Body of pancreas (tissue), 4 donors: ENCODE measurements around the gene RNPC3. TPM values are rescaled to one million over a fixed set of nuclear protein-coding genes. Genes with fewer than 3 reads are reported as not detected.

ENCODE experiments used
- ATAC-seq: fragments of 150-250 bp; one replicate; pipeline ENCODE4 v1.9.1; 2016
- DNase-seq, 4 donors: peaks; one replicate each; pipeline ENCODE4 v3.0.0-alpha.2; 2019
- H3K27ac ChIP-seq, 4 donors: fragments of 200-600 bp; sonication (generic); 1 replicate in 3 of 4; 2 replicates in 1 of 4; pipeline versions ENCODE4 v1.5.1 to v1.6.1; 2016 to 2019; ENCODE audit warnings: mild to moderate bottlenecking in 1 of 4, mixed read lengths in 1 of 4, moderate library complexity in 1 of 4
- H3K27me3 ChIP-seq, 2 donors: fragments of 200-600 bp; sonication (generic); one replicate each; pipeline ENCODE4 v1.6.0; 2016; ENCODE audit warnings: mild to moderate bottlenecking in 1 of 2
- H3K36me3 ChIP-seq, 2 donors: fragments of 200-600 bp; sonication (generic); replicated peaks in 1 of 2; 2 replicates each; pipeline ENCODE4 v1.5.1; 2016; ENCODE audit warnings: low read depth in 2 of 2; ENCODE audit not compliant: insufficient read depth in 1 of 2
- H3K4me1 ChIP-seq: fragments of 200-600 bp; sonication (generic); one replicate; pipeline ENCODE4 v1.6.0; 2016
- H3K4me3 ChIP-seq, 2 donors: fragments of 200-600 bp; sonication (generic); 1 replicate in 1 of 2; 2 replicates in 1 of 2; pipeline ENCODE4 v1.5.1; 2016 to 2019
- H3K9me3 ChIP-seq, 3 donors: fragments of 200-600 bp; sonication (generic); 1 replicate in 2 of 3; 2 replicates in 1 of 3; pipeline ENCODE4 v1.5.1; 2016
- POLR2A ChIP-seq, 3 donors: fragments of 450-650 bp; IDR thresholded peaks; one replicate each; pipeline ENCODE4 v1.6.1; 2016; ENCODE audit warnings: antibody characterized with exemption in 3 of 3, mild to moderate bottlenecking in 2 of 3
- WGBS, 2 donors: methylation state at CpG; one replicate each; pipeline ENCODE4 v1.1.5; 2017; 5-methylcytosine and 5-hydroxymethylcytosine counted together
- intact Hi-C: fragments of 100-400 bp; cut with DNase I; formaldehyde crosslinking; loops from one replicate; pipeline ENCODE4 v1.15.1; 2023
- total RNA-seq, 2 donors: library from RNA; depleted of rRNA; stranded (reverse); fragments of >200 nt; gene quantifications; one replicate each; pipeline ENCODE4 v1.1.0, GENCODE V29; 2016
- TF ChIP-seq, protein P1 (sequence below), 7 experiments: fragments of 450-650 bp in 4 of 7; fragments of 200-600 bp in 3 of 7; sonication (generic) in 3 of 7; IDR thresholded peaks; one replicate each; pipeline ENCODE4 v1.5.1; 2016 to 2019; ENCODE audit warnings: antibody characterized with exemption in 7 of 7

Gene RNPC3
- total RNA-seq, 2 donors from 2014 or later = 42.3 to 74.2 TPM

DNA sequence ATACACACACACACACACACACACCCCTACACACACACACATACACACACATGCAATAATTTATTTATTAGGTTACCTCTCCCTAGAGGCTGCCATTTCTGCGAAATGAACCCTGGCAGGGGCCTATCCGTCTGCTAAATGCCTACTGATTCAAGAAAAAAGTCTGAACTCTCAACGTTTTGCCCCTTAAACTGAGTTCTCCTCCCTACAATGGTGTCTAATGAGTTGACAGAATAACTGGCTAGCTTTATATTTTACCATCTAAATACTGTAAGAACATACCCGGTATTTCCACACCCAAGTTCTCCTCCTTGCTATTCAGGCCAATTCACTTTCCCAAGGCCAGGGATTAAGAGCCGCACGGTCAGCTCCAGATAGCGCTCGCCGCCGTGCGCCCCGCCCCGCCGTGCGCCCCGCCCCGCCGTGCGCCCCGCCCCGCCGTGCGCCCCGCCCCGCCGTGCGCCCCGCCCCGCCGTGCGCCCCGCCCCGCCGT is 339 bp upstream of the RNPC3 start:
- intact Hi-C loops = no loop called here
- no peaks in the 10 kb centered on the region for H3K36me3 ChIP-seq
- peaks cover 30% of the 10 kb centered on the region for H3K4me1 ChIP-seq
- 2% methylated on average over 12 to 33 of the region's 34 CpGs for WGBS, 2 donors
- H3K4me3 ChIP-seq = no peak overlapping the region
- no peak for TF ChIP-seq POLR2A (IDR thresholded peaks at IDR 0.05)
- TF ChIP-seq, protein P1, sequence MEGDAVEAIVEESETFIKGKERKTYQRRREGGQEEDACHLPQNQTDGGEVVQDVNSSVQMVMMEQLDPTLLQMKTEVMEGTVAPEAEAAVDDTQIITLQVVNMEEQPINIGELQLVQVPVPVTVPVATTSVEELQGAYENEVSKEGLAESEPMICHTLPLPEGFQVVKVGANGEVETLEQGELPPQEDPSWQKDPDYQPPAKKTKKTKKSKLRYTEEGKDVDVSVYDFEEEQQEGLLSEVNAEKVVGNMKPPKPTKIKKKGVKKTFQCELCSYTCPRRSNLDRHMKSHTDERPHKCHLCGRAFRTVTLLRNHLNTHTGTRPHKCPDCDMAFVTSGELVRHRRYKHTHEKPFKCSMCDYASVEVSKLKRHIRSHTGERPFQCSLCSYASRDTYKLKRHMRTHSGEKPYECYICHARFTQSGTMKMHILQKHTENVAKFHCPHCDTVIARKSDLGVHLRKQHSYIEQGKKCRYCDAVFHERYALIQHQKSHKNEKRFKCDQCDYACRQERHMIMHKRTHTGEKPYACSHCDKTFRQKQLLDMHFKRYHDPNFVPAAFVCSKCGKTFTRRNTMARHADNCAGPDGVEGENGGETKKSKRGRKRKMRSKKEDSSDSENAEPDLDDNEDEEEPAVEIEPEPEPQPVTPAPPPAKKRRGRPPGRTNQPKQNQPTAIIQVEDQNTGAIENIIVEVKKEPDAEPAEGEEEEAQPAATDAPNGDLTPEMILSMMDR (IDR thresholded peaks at IDR 0.05) = no peak
- DNase-seq (peak in 2 of 4 donors; percentile 7 to 82), ATAC-seq (peak; percentile 77)
- H3K9me3 ChIP-seq = no peaks in the 10 kb centered on the region
- peak overlapping the region in 3 of 4 donors; percentile 44 to 64 (median 47) for H3K27ac ChIP-seq
- no peaks in the 10 kb centered on the region for H3K27me3 ChIP-seq

DNA sequence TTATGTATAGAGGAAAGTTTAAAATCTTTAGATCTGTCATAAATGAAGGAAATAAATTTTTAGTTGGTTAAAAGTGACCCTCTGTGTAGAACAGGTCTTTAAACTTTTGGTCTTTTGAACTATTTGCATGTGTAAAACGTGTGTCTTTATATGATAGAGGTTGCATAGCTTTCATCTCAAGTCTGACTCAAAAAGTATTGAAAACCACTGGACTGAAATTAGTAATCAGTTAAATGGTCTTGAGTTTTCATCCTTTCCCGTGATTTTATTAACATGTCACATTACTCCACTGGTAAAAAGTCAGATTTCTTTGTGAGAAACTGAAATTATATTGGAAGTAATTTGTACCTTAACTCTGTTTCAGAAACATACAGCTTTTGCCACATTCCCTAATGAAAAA is 1.8 kb downstream of the RNPC3 start:
- ATAC-seq (no peak), DNase-seq (no peak)
- WGBS, 2 donors = 18 to 23% methylated on average over 2 of the region's 2 CpGs

DNA sequence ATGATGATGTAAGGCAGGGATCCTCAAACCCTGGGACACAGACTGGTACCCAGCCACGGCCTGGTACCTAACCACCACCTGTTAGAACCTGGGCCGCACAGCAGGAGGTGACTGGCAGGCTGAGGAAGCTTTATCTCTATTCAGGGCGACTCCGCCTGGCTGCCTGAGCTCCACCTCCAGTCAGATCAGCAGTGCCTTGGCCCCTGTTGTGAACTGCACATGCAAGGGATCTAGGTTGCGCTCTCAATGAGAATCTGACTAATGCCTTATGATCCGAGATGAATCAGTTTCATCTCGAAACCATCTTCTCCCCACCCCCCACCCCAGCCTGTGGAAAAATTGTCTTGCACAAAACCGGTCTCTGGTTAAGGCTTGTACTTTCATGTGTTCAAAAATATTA is 4.2 kb downstream of the RNPC3 start:
- Histone ChIP-seq H3K4me3 (no peak overlapping the region), H3K9me3 (no peaks in the 10 kb centered on the region), H3K27ac (no peak overlapping the region), H3K4me1 (peaks cover 58% of the 10 kb centered on the region), H3K36me3 (no peaks in the 10 kb centered on the region), H3K27me3 (no peaks in the 10 kb centered on the region)
- TF ChIP-seq, protein P1 (IDR thresholded peaks at IDR 0.05) = peak in 1 of 7 experiments; percentile 10
- peak in 1 of 3 donors; percentile 10 for TF ChIP-seq POLR2A (IDR thresholded peaks at IDR 0.05)
- ATAC-seq (no peak), DNase-seq (peak; percentile 31 to 65 (median 39))
- WGBS, 2 donors = 53 to 70% methylated on average over 8 of the region's 8 CpGs
- intact Hi-C loops = no loop called here

More for the DNA sequence above, 1.8 kb downstream of the RNPC3 start:
- Histone ChIP-seq H3K36me3 (no peaks in the 10 kb centered on the region), H3K9me3 (no peaks in the 10 kb centered on the region), H3K4me1 (peaks cover 50% of the 10 kb centered on the region), H3K27me3 (no peaks in the 10 kb centered on the region), H3K4me3 (peak overlapping the region in 1 of 2 donors; percentile 93), H3K27ac (no peak overlapping the region)
- no peak for TF ChIP-seq POLR2A (IDR thresholded peaks at IDR 0.05)
- TF ChIP-seq, protein P1 (IDR thresholded peaks at IDR 0.05) = no peak
- intact Hi-C loops = no loop called here

DNA sequence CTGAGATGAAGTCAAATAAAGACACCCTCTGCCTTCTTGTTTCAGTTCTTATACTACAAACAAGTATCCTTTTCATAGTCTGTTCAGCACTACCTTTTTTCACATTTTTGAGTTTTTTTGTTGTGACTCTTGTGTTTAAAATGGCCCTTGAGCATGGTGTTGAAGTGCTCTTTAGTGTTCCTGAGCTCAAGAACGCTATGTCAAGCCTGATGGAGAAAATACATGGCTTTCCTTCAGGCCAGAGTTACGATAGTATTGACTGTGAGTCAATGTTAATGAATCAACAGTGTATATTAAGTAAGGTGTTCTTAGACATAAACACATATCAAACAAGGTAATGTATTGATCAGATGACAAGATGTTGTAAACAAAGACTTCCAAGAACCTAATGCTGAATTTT is 12.7 kb downstream of the RNPC3 start:
- no peak overlapping the region for H3K27ac ChIP-seq
- H3K4me1 ChIP-seq = peaks cover 7% of the 10 kb centered on the region
- no peak for TF ChIP-seq POLR2A (IDR thresholded peaks at IDR 0.05)
- TF ChIP-seq, protein P1 (IDR thresholded peaks at IDR 0.05) = no peak
- peaks cover 2 to 44% of the 10 kb centered on the region in 2 donors for H3K36me3 ChIP-seq
- intact Hi-C loops = no loop called here
- 91 to 96% methylated on average over 2 of the region's 2 CpGs for WGBS, 2 donors
- no peak for DNase-seq
- no peaks in the 10 kb centered on the region for H3K27me3 ChIP-seq
- H3K9me3 ChIP-seq = no peaks in the 10 kb centered on the region
- no peak overlapping the region for H3K4me3 ChIP-seq
- no peak for ATAC-seq

DNA sequence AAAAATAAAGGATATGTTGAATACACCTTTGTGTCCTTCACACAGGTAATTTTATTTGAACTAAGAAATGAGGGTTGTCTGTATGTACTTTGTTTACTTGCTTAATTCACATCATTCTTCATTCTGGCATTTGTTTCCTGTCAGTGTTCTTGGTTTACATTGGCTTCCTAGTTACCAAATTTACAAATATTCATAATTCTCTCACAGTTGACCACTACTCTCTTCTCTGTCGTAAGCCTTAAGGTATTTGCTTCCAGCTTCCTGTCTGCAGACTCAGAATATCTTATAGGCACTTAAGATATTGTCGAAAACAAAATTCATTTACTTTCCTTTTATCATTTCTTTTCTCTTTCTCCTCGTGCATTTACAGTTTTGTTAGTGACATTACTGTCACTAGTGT is 15.9 kb downstream of the RNPC3 start:
- DNase-seq (no peak), ATAC-seq (no peak)
- H3K9me3 ChIP-seq = no peaks in the 10 kb centered on the region
- H3K36me3 ChIP-seq = peaks cover 8 to 52% of the 10 kb centered on the region in 2 donors
- no peak for TF ChIP-seq POLR2A (IDR thresholded peaks at IDR 0.05)
- TF ChIP-seq, protein P1 (IDR thresholded peaks at IDR 0.05) = no peak
- H3K27ac ChIP-seq = no peak overlapping the region
- no peaks in the 10 kb centered on the region for H3K27me3 ChIP-seq
- intact Hi-C loops = no loop called here
- no peak overlapping the region for H3K4me3 ChIP-seq
- WGBS, 2 donors = 71 to 72% methylated on average over 3 of the region's 3 CpGs
- no peaks in the 10 kb centered on the region for H3K4me1 ChIP-seq
